Mucosa of gallbladder (tissue), 1 donor: ENCODE results near the gene CIAO2B. TPM values are rescaled to one million over a fixed set of nuclear protein-coding genes. Genes with fewer than 3 reads are reported as not detected.
"Not testable (repeated sequence)": the region's sequence is repeated elsewhere in the genome, so short reads cannot be mapped to it uniquely, and the experiment has no call there.

Experiments used
- DNase-seq: peaks from one replicate; pipeline ENCODE4 v3.0.0-alpha.2; 2020; ENCODE audit warnings: low spot score
- total RNA-seq: library from RNA; stranded (reverse); gene quantifications from one replicate; pipeline ENCODE4 v1.2.1, GENCODE V29; 2021
- donor health status: DM: no; HTN: no; CAD: no.

The CIAO2B gene
- total RNA-seq, 1 donor from 2014 or later: 84.5 TPM

DNA sequence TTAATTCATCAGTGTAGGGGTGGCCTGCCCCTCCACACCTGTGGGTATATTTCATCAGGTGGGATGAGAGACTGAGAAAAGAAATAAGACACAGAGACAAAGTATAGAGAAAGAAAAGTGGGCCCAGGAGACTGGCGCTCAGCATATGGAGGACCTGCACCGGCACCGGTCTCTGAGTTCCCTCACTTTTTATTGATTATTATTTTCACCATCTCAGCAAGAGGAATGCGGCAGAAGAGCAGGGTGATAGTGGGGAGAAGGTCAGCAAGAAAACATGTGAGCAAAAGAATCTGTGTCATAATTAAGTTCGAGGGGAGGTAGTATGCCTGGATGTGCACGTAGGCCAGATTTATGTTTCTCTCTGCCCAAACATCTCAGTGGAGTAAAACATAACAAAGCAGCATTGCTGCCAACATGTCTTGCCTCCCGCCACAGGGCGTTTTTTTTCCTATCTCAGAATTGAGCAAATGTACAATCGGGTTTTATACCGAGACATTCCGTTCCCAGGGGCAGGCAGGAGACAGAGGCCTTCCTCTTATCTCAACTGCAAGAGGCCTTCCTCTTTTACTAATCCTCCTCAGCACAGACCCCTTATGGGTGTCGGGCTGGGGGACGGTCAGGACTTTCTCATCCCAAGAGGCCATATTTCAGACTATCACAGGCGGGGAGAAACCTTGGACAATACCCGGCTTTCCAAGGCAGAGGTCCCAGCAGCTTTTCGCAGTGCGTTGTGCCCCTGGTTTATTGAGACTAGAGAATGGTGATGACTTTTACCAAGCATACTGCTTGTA, 21.4 kb upstream of the CIAO2B start:
- DNase-seq: not testable (repeated sequence)

DNA sequence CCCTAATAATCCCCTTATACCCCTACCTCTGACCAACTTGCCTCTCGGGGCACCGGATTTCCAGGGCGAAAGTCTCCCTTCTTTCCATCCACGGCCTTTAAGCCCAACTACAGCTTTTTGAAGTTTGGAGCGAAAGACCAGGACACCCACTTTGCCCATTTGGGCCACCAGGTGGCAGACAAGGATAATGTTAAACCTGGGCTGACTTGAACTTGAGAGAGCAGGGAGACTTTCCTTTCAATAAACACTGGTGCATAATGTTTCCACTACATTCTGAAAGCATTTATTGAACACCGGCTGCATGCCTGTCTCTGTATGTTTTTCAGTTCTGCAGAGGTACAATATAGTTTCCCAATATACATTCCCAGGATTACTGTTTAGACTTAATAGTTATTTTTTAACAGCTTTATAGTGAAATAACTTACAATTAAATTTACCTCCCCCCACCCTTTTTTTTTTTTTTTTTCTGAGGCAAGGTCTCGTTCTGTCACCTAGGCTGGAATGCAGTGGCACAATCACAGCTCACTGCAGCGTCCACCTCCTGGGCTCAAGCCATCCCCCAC, 20.0 kb upstream of the CIAO2B start:
- DNase-seq: peak; percentile 84

DNA sequence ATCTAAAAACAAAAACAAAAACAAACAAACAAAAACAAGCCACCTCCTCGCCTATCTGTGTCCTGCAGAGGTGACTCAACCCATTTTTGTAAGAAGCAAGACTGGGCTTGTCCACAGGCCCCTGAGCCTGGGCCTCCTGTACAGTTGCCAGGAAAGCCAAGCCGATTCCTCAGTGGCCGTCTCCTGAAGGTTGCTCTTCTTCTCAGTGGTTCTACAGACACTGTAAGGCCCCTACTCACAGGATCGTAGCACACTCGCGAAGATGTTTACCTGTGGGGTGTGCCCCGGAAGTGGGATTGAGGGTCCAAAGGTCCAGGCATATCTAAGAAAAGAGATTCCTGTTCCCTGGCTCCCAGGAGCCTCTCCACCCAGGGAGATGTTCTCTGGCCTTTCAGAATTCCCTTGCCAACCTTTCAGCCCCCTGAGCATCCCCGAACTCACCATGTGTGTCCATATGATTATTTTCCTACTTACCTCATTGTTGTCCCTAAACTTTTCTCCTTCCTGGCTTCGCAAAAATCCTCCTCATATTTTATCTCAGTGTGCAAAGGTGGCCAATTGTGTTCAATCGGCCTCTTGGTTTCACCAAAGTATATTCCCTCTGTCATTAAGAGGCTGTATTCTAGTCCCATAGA, 19.4 kb upstream of the CIAO2B start:
- DNase-seq: no peak

DNA sequence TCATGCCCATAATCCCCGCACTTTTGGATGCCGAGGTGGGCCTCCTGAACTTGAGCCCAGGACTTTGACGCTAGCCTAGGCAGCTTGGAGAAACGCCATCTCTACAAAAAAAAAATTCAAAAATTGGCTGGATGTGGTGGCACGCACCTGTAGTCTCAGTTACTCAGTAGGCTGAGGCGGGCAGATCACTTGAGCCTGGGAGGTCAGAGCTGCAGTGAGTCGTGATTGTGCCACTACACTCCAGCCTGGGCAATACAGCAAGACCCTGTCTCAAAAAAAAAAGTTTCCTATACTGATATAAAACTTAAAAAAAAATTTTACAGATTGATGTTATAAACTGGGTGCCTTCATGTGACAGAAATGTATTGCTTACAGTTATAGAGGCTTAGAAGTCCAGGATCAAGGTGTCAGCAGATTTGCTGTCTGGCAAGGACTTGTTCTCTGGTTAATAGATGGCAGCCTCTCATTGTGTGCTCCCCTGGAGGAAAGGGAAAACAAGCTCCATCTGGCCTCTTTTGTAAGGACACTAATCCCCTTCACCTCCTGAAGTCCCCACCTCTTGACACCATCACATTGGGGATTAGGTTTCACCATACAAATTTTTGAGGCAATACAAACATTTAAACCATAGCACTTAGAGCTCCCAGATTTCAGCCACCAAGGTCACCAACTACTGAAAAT, 18.4 kb upstream of the CIAO2B start:
- DNase-seq: no peak

DNA sequence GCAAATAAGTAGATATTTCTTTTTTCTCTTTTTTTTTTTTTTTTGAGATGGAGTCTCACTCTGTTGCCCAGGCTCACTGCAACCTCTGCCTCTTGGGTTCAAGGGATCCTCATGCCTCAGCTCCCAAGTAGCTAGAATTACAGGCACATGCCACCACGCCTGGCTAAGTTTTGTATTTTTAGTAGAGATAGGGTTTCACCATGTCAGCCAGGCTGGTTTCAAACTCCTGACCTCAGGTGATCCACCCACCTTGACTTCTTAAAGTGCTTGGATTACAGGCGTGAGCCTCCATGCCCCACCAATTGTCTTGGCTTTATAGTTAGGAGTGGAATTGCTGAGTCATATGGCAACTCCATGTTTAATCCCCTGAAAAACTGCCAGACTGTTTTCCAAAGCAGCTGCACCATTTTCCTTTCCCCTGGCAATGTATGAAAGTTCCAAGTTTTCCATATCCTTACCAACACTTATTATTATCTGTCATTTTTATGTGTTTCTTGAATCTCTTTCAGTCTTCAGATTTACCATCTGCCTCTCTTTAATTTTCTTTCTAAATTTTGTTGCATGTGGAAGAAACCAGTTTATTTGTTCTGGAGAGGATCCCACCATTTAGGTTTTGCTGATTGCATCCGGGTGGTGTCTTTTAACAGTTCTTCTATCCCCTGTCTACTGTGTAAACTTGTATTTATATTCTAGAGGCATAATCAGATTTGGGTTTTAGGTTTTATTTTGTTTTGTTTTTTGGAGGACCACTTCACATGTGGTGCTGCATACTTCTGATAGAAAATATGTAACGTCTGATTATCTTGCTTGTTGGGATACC, 17.0 kb upstream of the CIAO2B start:
- no peak for DNase-seq

DNA sequence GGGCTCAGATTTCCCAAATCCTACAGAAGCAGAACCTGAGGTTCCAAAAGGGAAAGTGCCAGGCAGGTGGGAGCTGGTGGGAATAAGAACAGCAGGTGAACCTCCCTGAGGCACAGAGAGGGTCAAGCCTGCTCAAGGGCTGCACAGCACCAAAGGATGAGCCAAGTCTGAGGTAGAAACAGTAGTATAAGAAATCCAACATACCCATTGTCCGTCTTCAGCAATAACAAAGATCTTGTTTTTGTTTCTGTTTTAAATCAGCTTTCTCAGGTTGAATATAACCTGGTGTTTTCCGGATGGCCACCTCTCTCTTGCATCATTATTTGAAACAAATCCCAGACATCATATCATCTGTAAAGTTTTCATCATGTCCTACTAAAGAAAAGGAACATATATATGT, 16.2 kb upstream of the CIAO2B start:
- DNase-seq: no peak

DNA sequence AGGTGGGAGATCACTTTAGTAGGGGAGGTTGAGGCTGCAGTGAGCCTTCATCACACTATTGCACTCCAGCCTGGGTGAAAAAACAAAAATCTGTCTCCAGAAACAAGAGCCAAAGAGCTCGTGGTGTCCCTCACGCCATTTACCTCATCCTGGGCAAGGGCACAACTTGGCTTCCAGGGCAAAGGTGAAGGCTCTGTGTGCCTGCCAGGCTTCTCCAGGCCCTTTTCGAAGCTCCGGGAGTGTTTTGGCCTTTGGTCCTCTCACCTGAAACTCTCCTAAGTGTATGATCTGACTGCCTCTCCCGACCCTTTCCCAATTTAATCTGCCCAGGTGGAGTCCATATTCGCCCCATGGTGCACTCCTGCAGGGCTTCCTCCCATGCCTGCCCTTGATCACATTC, 15.3 kb upstream of the CIAO2B start:
- no peak for DNase-seq

DNA sequence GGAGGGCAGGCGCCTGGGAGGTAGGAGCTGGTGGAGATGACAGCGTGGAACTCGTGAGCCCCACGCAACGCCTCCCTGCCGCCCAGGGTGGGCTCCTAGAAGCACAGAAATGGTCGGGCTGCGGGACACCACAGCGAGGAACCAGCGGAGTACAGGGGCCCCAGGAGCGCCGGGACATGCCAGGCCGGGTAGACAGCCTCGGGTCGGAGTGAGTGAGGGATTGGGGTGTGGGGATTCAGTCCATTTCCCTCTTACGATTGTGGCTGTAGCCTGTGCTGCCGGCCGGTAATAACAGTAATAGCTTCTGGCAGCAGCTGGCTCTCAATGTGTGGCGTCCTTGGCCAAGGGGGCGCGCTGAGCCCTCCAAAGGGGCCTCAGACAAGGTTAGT, 14.6 kb upstream of the CIAO2B start:
- no peak for DNase-seq

DNA sequence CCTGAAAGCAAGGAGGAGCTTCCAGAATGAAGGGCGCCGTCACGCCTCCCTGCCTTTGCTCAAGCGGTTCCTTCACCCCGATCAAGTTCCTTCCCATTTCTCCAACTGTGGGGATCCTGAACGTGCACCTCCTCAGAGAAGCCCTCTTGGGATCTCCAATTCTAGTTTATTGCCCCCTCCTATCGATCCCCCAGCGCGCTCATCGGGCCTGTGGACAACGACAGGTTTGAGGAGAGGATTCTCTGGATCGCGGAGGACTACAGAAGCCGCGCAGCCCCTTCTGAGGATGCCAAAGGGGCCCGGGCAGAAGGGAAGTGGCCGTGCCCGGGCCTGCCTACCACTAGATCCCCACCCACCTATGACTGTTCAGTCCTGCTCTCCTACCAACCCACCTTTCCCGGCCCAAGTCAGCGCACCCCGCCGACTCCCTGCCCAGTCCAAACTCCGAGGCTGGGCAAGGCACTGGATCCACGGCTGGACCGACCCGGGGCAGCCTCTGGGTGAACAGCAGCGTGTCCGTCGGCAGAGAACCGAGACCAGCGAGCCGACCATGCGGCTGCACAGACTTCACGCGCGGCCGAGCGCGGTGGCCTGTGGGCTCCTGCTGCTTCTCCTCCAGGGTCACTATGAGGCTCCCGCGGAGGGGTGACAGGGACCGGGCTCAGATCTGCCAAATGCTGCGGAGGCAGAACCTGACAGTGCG, 14.1 kb upstream of the CIAO2B start:
- no peak for DNase-seq

DNA sequence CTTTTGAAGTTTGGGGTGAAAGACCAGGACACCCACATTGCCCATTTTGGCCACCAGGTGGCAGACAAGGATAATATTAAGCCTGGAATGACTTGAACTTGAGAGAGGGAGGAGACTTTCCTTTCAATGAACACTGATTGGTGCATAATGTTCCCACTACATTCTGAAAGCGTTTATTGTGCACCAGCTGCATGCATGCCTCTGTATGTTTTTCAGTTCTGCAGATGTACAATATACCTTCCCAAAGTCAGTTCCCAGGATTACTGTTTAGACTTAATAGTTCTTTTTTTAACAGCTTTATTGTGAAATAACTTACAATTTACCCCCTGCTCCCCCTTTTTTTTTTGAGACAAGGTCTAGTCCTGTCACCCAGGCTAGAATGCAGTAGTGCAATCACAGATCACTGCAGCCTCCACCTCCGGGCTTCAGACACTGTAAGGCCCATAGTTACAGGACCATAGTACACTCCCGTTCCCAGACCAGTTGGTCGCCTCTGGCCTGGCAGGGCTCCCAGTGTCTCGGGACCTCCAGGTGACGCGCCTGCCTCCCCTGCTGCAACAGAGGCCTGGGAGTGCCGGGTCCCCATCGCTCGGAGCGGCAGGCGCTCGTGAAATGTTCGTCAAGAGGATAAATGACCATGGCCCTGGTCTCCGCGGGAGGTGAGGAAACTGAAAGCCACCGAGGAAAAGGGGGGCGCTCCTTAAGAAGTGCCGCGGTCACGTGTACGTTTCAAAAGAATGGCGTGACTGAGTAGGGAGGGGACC, 13.3 kb upstream of the CIAO2B start:
- peak; percentile 86 for DNase-seq

DNA sequence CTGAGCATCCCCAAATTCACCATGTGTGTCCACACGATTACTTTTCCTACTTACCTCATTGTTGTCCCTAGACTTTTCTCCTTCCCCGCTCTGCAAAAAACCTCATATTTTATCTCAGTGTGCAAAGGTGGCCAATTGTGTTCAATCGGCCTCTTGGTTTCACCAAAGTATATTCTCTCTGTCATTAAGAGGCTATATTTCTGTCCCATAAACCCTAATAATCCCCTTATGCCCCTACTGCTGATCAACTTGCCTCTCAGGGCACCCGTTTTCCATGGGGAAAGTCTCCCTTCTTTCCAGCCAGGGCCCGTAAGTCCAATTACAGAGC, 12.7 kb upstream of the CIAO2B start:
- no peak for DNase-seq

DNA sequence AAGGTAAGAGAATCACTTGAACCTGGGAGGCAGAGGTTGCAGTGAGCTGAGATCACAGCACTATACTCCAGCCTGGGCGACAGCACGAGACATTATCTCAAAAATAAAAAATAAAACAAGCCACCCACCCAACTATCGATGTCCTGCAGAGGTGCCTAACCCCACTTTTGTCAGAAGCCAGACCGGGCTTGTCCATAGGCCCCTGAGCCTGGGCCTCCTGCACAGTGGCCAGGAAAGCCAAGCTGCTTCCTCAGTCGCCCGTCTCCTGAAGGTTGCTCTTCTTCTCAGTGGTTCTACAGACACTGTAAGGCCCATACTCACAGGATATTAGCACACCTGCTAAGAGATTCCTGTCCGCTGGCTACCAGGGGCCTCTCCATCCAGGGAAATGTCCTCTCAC, 12.3 kb upstream of the CIAO2B start:
- no peak for DNase-seq

DNA sequence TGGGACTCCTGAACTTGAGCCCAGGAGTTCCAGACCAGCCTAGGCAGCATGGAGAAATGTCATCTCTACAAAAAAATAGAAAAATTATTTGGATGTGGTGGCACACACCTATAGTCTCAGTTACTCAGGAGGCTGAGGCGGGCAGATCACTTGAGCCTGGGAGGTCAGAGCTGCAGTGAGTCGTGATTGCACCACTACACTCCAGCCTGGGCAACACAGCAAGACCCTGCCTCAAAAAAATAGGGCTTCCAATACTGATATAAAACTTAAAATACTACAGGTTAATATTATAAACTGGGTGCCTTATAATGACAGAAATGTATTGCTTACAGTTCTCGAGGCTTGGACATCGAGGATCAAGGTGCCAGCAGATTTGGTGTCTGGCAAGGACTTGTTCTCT, 11.7 kb upstream of the CIAO2B start:
- no peak for DNase-seq

DNA sequence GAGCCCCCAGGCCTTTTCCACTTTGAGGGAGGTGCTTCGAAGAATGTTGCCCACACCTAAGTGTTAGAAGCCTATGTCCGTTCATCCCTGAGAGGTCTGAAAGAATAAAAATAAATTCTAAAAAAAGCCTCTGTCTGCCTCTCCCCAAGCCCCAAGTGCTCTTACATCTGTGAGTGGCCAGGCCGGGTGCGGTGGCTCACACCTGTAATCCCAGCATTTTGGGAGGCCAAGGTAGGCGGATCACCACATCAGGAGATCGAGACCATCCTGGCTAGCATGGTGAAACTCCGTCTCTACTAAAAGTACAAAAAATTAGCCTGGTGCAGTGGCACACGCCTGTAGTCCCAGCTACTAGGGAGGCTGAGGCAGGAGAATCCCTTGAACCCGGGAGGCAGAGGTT, 10.8 kb upstream of the CIAO2B start:
- not testable (repeated sequence) for DNase-seq

DNA sequence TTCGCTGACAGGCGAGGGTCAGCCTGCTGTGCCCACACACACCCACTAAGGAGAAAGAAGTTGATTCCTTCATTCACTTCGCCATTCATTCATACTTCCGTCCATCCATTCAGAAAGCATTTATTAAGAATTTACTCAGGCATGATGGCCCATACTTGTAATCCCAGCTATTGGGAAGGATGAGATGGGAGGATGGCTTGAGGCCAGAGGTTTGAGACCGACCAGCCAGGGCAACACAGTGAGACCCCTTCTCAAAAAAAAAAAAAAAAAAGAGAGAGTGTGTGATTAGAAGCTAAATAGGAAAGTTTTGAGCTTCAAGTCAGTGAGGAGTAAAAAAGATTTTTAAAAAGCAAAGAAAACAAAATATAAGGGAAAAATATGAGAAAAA, 9.8 kb upstream of the CIAO2B start:
- no peak for DNase-seq

DNA sequence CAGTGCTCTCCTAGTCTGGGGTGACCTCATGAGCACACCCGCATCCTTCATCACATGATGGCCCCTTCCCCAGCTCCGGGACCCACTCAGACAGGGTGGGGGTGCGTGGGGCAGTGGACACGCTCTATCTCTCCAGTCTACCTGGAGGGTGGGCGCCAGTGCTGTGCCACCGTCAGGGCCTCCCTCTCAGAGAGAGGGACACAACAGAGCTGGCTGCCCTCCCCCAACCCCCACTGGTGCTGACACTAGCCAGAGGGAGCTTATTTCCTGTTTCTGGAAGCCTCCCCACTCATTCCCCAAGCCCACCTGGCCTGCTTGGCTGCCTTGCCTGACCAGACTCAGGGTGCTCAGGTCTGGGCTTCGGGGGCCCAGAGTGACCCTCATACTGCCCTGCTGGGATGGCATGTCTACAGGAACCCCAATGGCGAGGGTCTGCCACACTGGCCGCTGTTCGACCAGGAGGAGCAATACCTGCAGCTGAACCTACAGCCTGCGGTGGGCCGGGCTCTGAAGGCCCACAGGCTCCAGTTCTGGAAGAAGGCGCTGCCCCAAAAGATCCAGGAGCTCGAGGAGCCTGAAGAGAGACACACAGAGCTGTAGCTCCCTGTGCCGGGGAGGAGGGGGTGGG, 9.3 kb upstream of the CIAO2B start:
- DNase-seq: no peak

DNA sequence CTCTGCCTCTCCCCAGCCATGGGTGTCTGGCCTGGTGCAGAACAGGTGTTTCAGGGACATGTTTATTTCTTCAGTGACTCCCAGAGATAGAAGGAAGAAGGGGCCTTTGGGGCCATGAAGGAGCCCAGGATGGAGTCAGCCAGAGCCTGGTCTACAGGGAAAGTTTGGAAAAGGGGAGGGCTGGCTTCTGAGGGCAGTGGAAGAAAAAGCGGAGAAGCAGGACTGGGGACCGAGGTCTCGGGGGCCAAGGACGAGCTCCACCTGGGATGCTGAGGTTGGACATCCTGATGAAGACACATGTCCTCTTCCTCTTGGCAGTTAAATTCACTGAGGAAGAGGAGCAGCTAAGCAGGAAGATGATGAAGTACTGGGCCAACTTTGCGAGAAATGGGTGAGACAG, 8.8 kb upstream of the CIAO2B start:
- DNase-seq: no peak

DNA sequence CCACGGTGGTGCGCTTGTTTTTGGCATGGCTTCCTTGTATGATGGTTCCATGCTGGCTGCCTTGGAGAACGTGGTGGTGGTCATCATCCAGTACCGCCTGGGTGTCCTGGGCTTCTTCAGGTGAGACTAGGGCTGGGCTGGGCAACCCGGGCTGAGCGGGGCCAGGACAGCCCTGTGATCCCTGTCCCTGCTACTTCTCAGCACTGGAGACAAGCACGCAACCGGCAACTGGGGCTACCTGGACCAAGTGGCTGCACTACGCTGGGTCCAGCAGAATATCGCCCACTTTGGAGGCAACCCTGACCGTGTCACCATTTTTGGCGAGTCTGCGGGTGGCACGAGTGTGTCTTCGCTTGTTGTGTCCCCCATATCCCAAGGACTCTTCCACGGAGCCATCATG, 6.0 kb upstream of the CIAO2B start:
- DNase-seq: no peak

DNA sequence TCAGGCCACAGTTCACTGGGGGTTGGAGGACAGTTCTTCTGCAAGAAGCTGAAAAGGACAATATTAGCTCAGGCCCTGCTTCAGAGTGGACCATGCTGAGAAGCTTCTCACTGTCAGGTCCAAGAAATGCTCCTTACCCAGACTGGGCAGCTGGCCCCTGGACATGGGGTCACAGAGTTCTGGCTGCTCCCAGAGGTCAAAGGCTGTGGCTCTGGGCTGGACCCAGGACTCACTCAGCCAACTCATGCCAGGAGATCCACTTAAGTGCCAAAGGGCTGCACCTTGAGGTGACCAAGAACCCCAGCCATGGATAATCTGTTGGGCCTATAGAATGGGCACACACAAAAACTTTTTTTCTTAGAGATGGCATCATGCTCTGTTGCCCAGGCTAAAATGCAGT, 5.2 kb upstream of the CIAO2B start:
- DNase-seq: no peak

DNA sequence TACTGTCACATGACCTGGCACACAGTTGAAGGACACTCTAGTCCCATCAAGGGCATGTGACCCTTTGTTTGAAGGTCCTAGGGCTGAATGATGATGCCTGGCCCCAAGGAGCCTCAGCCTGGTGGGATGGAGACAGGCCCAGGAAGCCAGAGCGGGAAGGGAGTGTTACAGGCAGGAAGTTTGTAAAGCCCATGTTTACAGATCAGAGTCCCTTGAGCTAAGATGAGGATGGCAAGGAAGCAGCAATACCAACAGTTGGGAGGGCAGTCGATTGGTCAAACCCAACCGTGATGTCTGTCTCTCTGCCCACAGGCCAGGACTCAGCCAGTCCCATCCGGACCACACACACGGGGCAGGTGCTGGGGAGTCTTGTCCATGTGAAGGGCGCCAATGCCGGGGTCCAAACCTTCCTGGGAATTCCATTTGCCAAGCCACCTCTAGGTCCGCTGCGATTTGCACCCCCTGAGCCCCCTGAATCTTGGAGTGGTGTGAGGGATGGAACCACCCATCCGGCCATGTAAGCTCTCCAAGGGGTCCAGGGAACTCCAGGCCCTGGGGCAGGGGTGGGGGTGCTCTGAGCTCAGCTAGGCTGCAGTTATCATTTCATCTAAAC, 3.6 kb upstream of the CIAO2B start:
- no peak for DNase-seq
